PC-3 (cell line): ENCODE measurements around the gene LGALS9. TPM values are rescaled to one million over a fixed set of nuclear protein-coding genes. Genes with fewer than 3 reads are reported as not detected.

Source experiments
- ATAC-seq: fragments of 200-7000 bp; cut with Tn5 transposase; 2 replicates; pipeline ENCODE4 v1.9.1; 2020; ENCODE audit warnings: mild to moderate bottlenecking, moderate library complexity
- Bru-seq: library from RNA; stranded (reverse); fragments of 400-500 nt; gene quantifications from one replicate; lab custom pipeline; 2021; lab: Mats Ljungman, UMichigan
- BruChase-seq, 2 experiments: library from RNA; stranded (reverse); fragments of 400-500 nt; gene quantifications; one replicate each; lab custom pipeline; 2021; lab: Mats Ljungman, UMichigan
- BruUV-seq: library from RNA; stranded (reverse); fragments of 400-500 nt; replicated peaks from 2 replicates; lab custom pipeline; 2021; lab: Mats Ljungman, UMichigan
- CTCF ChIA-PET: fragments of 300-600 bp; sonication (Branson Sonifier 250); formaldehyde crosslinking; loops from one replicate; lab custom pipeline; 2022; ENCODE audit warnings: antibody characterized with exemption; lab: Charles Lee
- POLR2A ChIA-PET: fragments of 300-600 bp; sonication (Branson Sonifier 250); formaldehyde crosslinking; loops from one replicate; lab custom pipeline; 2022; ENCODE audit warnings: antibody characterized with exemption; ENCODE audit not compliant: unreplicated experiment; lab: Charles Lee
- DNase-seq: peaks from one replicate; pipeline ENCODE4 v3.0.0-alpha.2; 2015
- H2AFZ ChIP-seq: fragments of 300-600 bp; sonication (generic); 2 replicates; pipeline ENCODE4 v1.6.0; 2016; ENCODE audit warnings: antibody characterized with exemption, low read length
- H3F3A ChIP-seq: fragments of 300-600 bp; sonication (generic); one replicate; pipeline ENCODE4 v1.6.0; 2017; ENCODE audit warnings: antibody characterized with exemption, low read length, control low read depth, mild to moderate bottlenecking; ENCODE audit not compliant: unreplicated experiment
- H3K27ac ChIP-seq: fragments of 300-600 bp; sonication (generic); 2 replicates; pipeline ENCODE4 v1.5.1; 2016; ENCODE audit warnings: mild to moderate bottlenecking, low read length
- H3K27me3 ChIP-seq: fragments of 300-600 bp; sonication (generic); 2 replicates; pipeline ENCODE4 v1.6.1; 2016; ENCODE audit warnings: low read length, mixed read lengths
- H3K36me3 ChIP-seq: fragments of 300-600 bp; sonication (generic); 2 replicates; pipeline ENCODE4 v1.6.1; 2016; ENCODE audit warnings: low read depth, mixed run types, low read length, mixed read lengths
- H3K4me1 ChIP-seq: fragments of 300-600 bp; sonication (generic); 2 replicates; pipeline ENCODE4 v1.5.1; 2016; ENCODE audit warnings: low read length; ENCODE audit not compliant: insufficient read depth
- H3K4me2 ChIP-seq: fragments of 300-600 bp; sonication (generic); 2 replicates; pipeline ENCODE4 v1.6.0; 2016; ENCODE audit warnings: low read length
- H3K4me3 ChIP-seq: fragments of 300-600 bp; sonication (generic); 2 replicates; pipeline ENCODE4 v1.5.1; 2016; ENCODE audit warnings: mild to moderate bottlenecking, low read length, mixed read lengths
- H3K79me2 ChIP-seq: fragments of 300-600 bp; sonication (generic); 2 replicates; pipeline ENCODE4 v1.6.1; 2017; ENCODE audit warnings: low read length, mixed read lengths
- H3K9ac ChIP-seq: fragments of 300-600 bp; sonication (generic); 2 replicates; pipeline ENCODE4 v1.6.0; 2016; ENCODE audit warnings: mild to moderate bottlenecking, low read length
- H3K9me2 ChIP-seq: fragments of 300-600 bp; sonication (generic); replicated peaks from 2 replicates; pipeline ENCODE4 v1.6.1; 2016; ENCODE audit warnings: mixed run types, low read length, mixed read lengths
- H3K9me3 ChIP-seq: fragments of 300-600 bp; sonication (generic); 2 replicates; pipeline ENCODE4 v1.6.1; 2016; ENCODE audit warnings: low read length, mixed read lengths
- H4K20me1 ChIP-seq: fragments of 300-600 bp; sonication (generic); 2 replicates; pipeline ENCODE4 v1.6.1; 2016; ENCODE audit warnings: low read length, mixed read lengths
- EZH2 ChIP-seq: fragments of 300-600 bp; sonication (generic); IDR thresholded peaks from one replicate; pipeline ENCODE4 v1.6.1; 2017; ENCODE audit warnings: antibody characterized with exemption, mild to moderate bottlenecking, low read length; ENCODE audit not compliant: unreplicated experiment
- EZH2phosphoT487 ChIP-seq: fragments of 300-600 bp; sonication (generic); IDR thresholded peaks from 2 replicates; pipeline ENCODE4 v1.6.1; 2018; ENCODE audit warnings: mild to moderate bottlenecking, antibody characterized with exemption, low read length, borderline replicate concordance
- intact Hi-C: fragments of 100-400 bp; cut with micrococcal nuclease; formaldehyde crosslinking; loops from 2 replicates; pipeline ENCODE4 v1.9.0; 2023
- long read RNA-seq: library from polyadenylated mRNA; unstranded; transcript quantifications from one replicate; pipeline ENCODE4 v2.0.0, GENCODE V29; 2021; ENCODE audit not compliant: unreplicated experiment
- total RNA-seq: library from RNA; depleted of rRNA; stranded (reverse); fragments of >200 nt; gene quantifications from 2 replicates; pipeline ENCODE4 v1.2.3, GENCODE V29; 2014; rRNA removed
- TF ChIP-seq, protein P1 (sequence below): fragments of 300-600 bp; sonication (generic); conservative IDR thresholded peaks from 2 replicates; pipeline ENCODE4 v1.5.1; 2017; ENCODE audit warnings: antibody characterized with exemption, low read depth, mild to moderate bottlenecking, low read length

The LGALS9 gene
- total RNA-seq (1.1 TPM in 1 of 2 replicates, not detected in the other), Bru-seq, nascent RNA (percentile 11 among the genes with signal in this experiment), BruChase-seq, experiment 1, labeled RNA remaining after a 6-hour chase (percentile 17 among the genes with signal in this experiment), BruChase-seq, experiment 2, labeled RNA remaining after a 2-hour chase (percentile 18 among the genes with signal in this experiment)
- long read RNA-seq: 0 reads

DNA sequence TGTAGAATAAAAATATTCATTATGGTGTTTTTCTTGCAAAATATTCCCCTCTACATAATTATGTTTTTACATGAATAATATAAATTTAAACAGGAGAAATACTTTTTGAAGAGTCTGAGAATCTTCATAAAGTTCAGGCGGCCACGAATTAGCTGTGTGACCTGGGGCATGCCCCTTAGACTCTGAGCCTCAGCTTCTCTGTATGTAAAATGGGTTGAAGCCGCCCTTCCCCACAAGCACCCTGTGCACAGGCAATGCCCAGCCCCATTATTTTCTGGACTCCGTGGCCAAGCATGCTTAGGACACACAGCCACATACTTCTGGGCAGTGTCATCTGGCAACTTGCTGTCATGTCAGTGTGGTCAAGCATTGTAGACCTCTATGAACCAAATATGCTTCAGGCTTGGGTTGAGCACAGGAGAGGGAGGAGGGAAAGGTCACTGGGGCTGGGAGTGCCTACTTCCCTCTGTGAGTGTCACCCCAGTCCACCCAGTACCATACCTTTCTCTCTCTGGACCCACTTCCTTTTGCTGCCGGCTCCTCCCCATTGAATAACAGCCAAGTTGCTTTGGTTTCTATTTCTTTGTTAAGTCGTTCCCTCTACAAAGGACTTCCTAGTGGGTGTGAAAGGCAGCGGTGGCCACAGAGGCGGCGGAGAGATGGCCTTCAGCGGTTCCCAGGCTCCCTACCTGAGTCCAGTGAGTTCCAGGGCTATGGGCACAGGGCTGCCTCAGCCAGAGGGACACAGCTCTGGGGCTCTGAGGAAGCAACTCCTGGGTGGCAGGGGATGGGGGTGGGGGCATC, at the start of gene LGALS9:
LGALS9 (plus strand) TSS at position 582 of the 804 bp plus-strand sequence; CDS start at position 660, 78 bp downstream.
- H3F3A ChIP-seq: no peaks in the 10 kb centered on the region
- H3K79me2 ChIP-seq: no peaks in the 10 kb centered on the region
- ChIA-PET CTCF (no interaction called here), POLR2A (no interaction called here)
- no TSS peak for BruUV-seq
- no peaks in the 10 kb centered on the region for H4K20me1 ChIP-seq
- TF ChIP-seq EZH2 (no peak), EZH2phosphoT487 (no peak)
- TF ChIP-seq, protein P1, sequence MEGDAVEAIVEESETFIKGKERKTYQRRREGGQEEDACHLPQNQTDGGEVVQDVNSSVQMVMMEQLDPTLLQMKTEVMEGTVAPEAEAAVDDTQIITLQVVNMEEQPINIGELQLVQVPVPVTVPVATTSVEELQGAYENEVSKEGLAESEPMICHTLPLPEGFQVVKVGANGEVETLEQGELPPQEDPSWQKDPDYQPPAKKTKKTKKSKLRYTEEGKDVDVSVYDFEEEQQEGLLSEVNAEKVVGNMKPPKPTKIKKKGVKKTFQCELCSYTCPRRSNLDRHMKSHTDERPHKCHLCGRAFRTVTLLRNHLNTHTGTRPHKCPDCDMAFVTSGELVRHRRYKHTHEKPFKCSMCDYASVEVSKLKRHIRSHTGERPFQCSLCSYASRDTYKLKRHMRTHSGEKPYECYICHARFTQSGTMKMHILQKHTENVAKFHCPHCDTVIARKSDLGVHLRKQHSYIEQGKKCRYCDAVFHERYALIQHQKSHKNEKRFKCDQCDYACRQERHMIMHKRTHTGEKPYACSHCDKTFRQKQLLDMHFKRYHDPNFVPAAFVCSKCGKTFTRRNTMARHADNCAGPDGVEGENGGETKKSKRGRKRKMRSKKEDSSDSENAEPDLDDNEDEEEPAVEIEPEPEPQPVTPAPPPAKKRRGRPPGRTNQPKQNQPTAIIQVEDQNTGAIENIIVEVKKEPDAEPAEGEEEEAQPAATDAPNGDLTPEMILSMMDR: no peak
- H2AFZ ChIP-seq: no peak within 1 kb of the TSS
- no peak within 1 kb of the TSS for H3K9ac ChIP-seq
- H3K4me2 ChIP-seq: no peak within 1 kb of the TSS
- ATAC-seq: no peak
- peak; percentile 19 for DNase-seq
- H3K4me1 ChIP-seq: peaks cover 8% of the 10 kb centered on the region
- no peaks in the 10 kb centered on the region for H3K27me3 ChIP-seq
- no peaks in the 10 kb centered on the region for H3K36me3 ChIP-seq
- H3K9me2 ChIP-seq: no peaks in the 10 kb centered on the region
- intact Hi-C loops: no loop called here
- no peak within 1 kb of the TSS for H3K4me3 ChIP-seq
- H3K27ac ChIP-seq: no peak within 1 kb of the TSS
- H3K9me3 ChIP-seq: no peaks in the 10 kb centered on the region

DNA sequence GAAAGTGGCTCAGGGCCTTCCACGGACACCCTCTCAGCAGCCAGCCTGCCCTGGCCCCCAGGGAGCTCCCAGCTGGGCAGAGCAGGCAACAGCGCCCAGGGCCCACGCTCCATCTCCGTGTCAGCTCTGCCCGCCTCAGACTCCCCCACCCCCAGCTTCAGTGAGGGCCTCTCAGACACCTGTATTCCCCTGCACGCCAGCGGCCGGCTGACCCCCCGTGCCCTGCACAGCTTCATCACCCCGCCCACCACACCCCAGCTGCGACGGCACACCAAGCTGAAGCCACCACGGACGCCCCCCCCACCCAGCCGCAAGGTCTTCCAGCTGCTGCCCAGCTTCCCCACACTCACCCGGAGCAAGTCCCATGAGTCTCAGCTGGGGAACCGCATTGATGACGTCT, 48.3 kb upstream of the LGALS9 start:
- Histone ChIP-seq H3K9me3 (no peaks in the 10 kb centered on the region), H3K4me2 (no peak overlapping the region), H3K9me2 (no peaks in the 10 kb centered on the region), H3K79me2 (no peaks in the 10 kb centered on the region), H3K36me3 (no peaks in the 10 kb centered on the region), H2AFZ (no peak overlapping the region), H3K4me3 (no peak overlapping the region), H4K20me1 (no peaks in the 10 kb centered on the region), H3F3A (no peaks in the 10 kb centered on the region), H3K9ac (no peak overlapping the region), H3K4me1 (no peaks in the 10 kb centered on the region; the same call in 1 of the 2 replicates), H3K27me3 (no peaks in the 10 kb centered on the region), H3K27ac (no peak overlapping the region)
- CTCF ChIA-PET: no interaction called here
- intact Hi-C loops: no loop called here
- no peak for TF ChIP-seq EZH2
- ATAC-seq: no peak
- no peak for DNase-seq
- no TSS peak for BruUV-seq
- POLR2A ChIA-PET: no interaction called here

DNA sequence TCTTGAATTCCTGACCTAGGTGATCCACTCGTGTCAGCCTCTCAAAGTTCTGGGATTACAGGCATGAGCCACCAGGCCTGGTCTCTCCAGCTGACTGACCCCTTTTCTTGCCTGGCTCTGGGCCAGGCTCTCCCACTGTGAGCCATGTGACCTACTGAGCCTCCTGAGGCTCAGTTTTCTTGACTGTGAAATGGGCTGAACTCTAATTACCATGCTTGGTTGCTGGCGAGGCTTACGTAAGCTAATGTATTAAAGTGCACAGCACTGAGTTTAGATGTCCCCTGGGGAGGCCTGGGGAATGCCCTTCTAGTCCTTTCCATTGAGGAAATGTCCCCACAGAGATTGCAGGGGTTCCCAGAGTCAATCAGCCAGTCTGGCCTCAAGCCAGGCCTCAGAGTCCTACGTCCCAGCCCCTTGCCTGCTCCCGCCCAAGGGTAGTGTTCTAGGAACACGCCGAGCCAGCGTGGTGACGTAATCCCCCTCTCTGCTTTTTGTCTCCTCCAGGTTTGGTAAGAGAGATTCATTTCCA, 45.8 kb upstream of the LGALS9 start:
- BruUV-seq: no TSS peak

More for the DNA sequence above, 45.8 kb upstream of the LGALS9 start:
- Histone ChIP-seq H3K9me3 (no peaks in the 10 kb centered on the region), H3K27ac (no peak overlapping the region), H4K20me1 (no peaks in the 10 kb centered on the region), H3K4me3 (no peak overlapping the region), H3K36me3 (no peaks in the 10 kb centered on the region), H3F3A (no peaks in the 10 kb centered on the region), H3K4me2 (no peak overlapping the region), H3K9me2 (no peaks in the 10 kb centered on the region), H2AFZ (no peak overlapping the region), H3K27me3 (no peaks in the 10 kb centered on the region), H3K79me2 (no peaks in the 10 kb centered on the region), H3K4me1 (no peaks in the 10 kb centered on the region; the same call in 1 of the 2 replicates), H3K9ac (no peak overlapping the region)
- ChIA-PET CTCF (no interaction called here), POLR2A (no interaction called here)
- intact Hi-C loops: no loop called here
- no peak for DNase-seq
- TF ChIP-seq, protein P1: no peak
- TF ChIP-seq EZH2phosphoT487 (no peak), EZH2 (no peak)
- ATAC-seq: no peak
